Glutamatergic neuron (in vitro differentiated cells): ENCODE results near the gene RTL10. TPM values are rescaled to one million over a fixed set of nuclear protein-coding genes. Genes with fewer than 3 reads are reported as not detected.

Experiments
- DNase-seq: peaks from one replicate; pipeline ENCODE4 v3.0.0; 2022
- H3K27ac Mint-ChIP-seq: one replicate; pipeline ENCODE4 v1.8.0; 2020; ENCODE audit warnings: mild to moderate bottlenecking, mixed read lengths, inconsistent platforms; ENCODE audit not compliant: unreplicated experiment
- H3K27me3 Mint-ChIP-seq: one replicate; pipeline ENCODE4 v1.8.0; 2020; ENCODE audit warnings: mild to moderate bottlenecking, moderate library complexity, mixed read lengths, inconsistent platforms; ENCODE audit not compliant: unreplicated experiment
- H3K36me3 Mint-ChIP-seq: one replicate; pipeline ENCODE4 v1.8.0; 2020; ENCODE audit warnings: mild to moderate bottlenecking, mixed read lengths, inconsistent platforms; ENCODE audit not compliant: unreplicated experiment
- H3K4me1 Mint-ChIP-seq: one replicate; pipeline ENCODE4 v1.8.0; 2020; ENCODE audit warnings: mild to moderate bottlenecking, low read depth, mixed read lengths, inconsistent platforms; ENCODE audit not compliant: unreplicated experiment
- H3K4me3 Mint-ChIP-seq: one replicate; pipeline ENCODE4 v1.8.0; 2020; ENCODE audit warnings: mild to moderate bottlenecking, mixed read lengths, inconsistent platforms; ENCODE audit not compliant: unreplicated experiment
- H3K9me3 Mint-ChIP-seq: one replicate; pipeline ENCODE4 v1.8.0; 2020; ENCODE audit warnings: mild to moderate bottlenecking, moderate library complexity, mixed read lengths, inconsistent platforms; ENCODE audit not compliant: unreplicated experiment
- CTCF ChIP-seq: fragments of 200-600 bp; sonication (generic); IDR thresholded peaks from one replicate; pipeline ENCODE4 v1.5.0; 2021; ENCODE audit not compliant: partially characterized antibody, unreplicated experiment
- total RNA-seq: library from RNA; stranded (reverse); fragmentation: NEBNext Ultra II Directional; extraction: Animal tissue kit (Norgen Biotek cat#: 25700); gene quantifications from one replicate; pipeline ENCODE4 v1.2.1, GENCODE V29; 2021; ENCODE audit not compliant: unreplicated experiment

The RTL10 gene
- total RNA-seq, 1 donor from 2014 or later, result 12.1 TPM

- Mint-ChIP-seq H3K4me1 (no peaks in the 10 kb centered on the region), H3K36me3 (no peaks in the 10 kb centered on the region), H3K9me3 (peaks cover 3% of the 10 kb centered on the region), H3K27ac (no peak overlapping the region), H3K27me3 (peaks cover 4% of the 10 kb centered on the region), H3K4me3 (no peak overlapping the region)
- TF ChIP-seq CTCF, result no peak
- no peak for DNase-seq
These were observed 11.4 kb downstream of the RTL10 start for GRCh38 chr22:19843107-19843856.

DNA sequence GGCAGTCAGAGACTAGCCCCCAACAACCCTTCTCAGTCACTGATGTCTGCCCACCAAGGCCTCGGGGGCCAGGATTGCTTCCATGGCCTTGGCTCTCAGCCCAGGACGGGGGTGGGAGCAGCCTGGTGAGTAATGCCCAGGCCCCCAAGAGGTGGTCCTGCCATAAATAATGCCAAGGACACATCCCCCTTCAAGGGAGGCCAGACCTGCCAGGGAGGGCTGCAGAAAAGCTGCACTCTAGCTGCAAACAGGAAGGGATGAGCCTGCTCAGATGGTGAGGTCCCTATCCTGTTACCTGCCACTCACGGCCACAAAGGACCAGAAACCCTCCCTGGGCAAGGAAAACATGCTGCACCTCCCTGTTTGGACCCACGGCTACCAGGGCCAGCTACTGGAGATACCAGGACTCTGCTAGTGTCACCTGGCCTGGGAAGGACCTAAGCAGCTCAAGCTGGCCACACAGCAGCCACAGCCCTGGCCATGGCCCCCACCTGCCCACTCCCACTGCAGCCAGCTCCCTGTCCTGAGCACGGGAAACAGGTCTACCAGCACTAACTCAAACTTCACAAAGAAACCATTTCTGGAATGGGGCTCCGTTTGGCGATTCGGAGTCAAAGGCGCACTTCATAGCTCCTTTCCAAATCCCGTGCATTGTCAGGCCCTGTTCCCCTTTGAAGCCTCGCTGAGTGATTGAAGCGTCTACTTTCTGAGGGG is 12.1 kb downstream of the RTL10 start:
- H3K4me1 Mint-ChIP-seq, result no peaks in the 10 kb centered on the region
- H3K36me3 Mint-ChIP-seq, result no peaks in the 10 kb centered on the region
- peaks cover 4% of the 10 kb centered on the region for H3K27me3 Mint-ChIP-seq
- peaks cover 3% of the 10 kb centered on the region for H3K9me3 Mint-ChIP-seq
- H3K27ac Mint-ChIP-seq, result no peak overlapping the region
- DNase-seq, result no peak
- no peak overlapping the region for H3K4me3 Mint-ChIP-seq
- no peak for TF ChIP-seq CTCF

GRCh38 chr22:19841641-19842392 is 12.9 kb downstream of the RTL10 start:
- H3K4me1 Mint-ChIP-seq, result no peaks in the 10 kb centered on the region
- peaks cover 4% of the 10 kb centered on the region for H3K27me3 Mint-ChIP-seq
- H3K36me3 Mint-ChIP-seq, result no peaks in the 10 kb centered on the region
- H3K9me3 Mint-ChIP-seq, result peaks cover 3% of the 10 kb centered on the region
- DNase-seq, result no peak
- H3K4me3 Mint-ChIP-seq, result no peak overlapping the region
- no peak overlapping the region for H3K27ac Mint-ChIP-seq
- no peak for TF ChIP-seq CTCF

GRCh38 chr22:19840955-19841640 is 13.6 kb downstream of the RTL10 start:
- H3K4me1 Mint-ChIP-seq, result no peaks in the 10 kb centered on the region
- no peak overlapping the region for H3K27ac Mint-ChIP-seq
- H3K27me3 Mint-ChIP-seq, result peaks cover 4% of the 10 kb centered on the region
- no peak for DNase-seq
- H3K36me3 Mint-ChIP-seq, result no peaks in the 10 kb centered on the region
- H3K9me3 Mint-ChIP-seq, result peaks cover 3% of the 10 kb centered on the region
- no peak for TF ChIP-seq CTCF
- no peak overlapping the region for H3K4me3 Mint-ChIP-seq
